ENCODE measurements around the gene RIMKLA. TPM values are rescaled to one million over a fixed set of nuclear protein-coding genes. Genes with fewer than 3 reads are reported as not detected.

Gene RIMKLA
- total RNA-seq, 4 donors from 2014 or later: 2.4 to 11.9 (median 8.8) TPM

- DNase-seq: peak; percentile 27
- no peak overlapping the region for H3K4me3 ChIP-seq
- peak overlapping the region in 3 of 4 donors; percentile 38 to 66 (median 46) for H3K27ac ChIP-seq
- in situ Hi-C loops (cut with MboI; ENCODE audit: low pct_ligation_motif_present in 1 of 4, low pct_unique_long_range_greater_than_20kb in 1 of 4, low sequenced_read_pairs in 3 of 4) (no loop called here), intact Hi-C loops (cut with DNase I; ENCODE audit: low total_unique reads) (no loop called here)
- TF ChIP-seq POLR2A (IDR thresholded peaks at IDR 0.05) (no peak), POLR2AphosphoS5 (IDR thresholded peaks at IDR 0.05) (no peak), EP300 (IDR thresholded peaks at IDR 0.05; ENCODE audit: low read depth) (no peak), CTCF (IDR thresholded peaks at IDR 0.05) (no peak)
- H3K36me3 ChIP-seq: no peaks in the 10 kb centered on the region
- WGBS, 2 donors (ENCODE audit: low coverage in 1 of 2): 40 to 62% methylated on average over 1 to 2 of the region's 2 CpGs
- H3K4me1 ChIP-seq: peaks cover 0 to 30% (median 4%) of the 10 kb centered on the region in 4 donors
- no peaks in the 10 kb centered on the region for H3K27me3 ChIP-seq
- H3K9me3 ChIP-seq: no peaks in the 10 kb centered on the region
Observed at GRCh38 chr1:42392967-42393848, 12.6 kb downstream of the RIMKLA start.

- intact Hi-C loops (cut with DNase I; ENCODE audit: low total_unique reads): no loop called here
- H3K27me3 ChIP-seq: no peaks in the 10 kb centered on the region
- no peak overlapping the region for H3K4me3 ChIP-seq
- DNase-seq: no peak
- no peaks in the 10 kb centered on the region for H3K9me3 ChIP-seq
- TF ChIP-seq EP300 (IDR thresholded peaks at IDR 0.05; ENCODE audit: low read depth): no peak
- TF ChIP-seq CTCF (IDR thresholded peaks at IDR 0.05): no peak
- TF ChIP-seq POLR2AphosphoS5 (IDR thresholded peaks at IDR 0.05): no peak
- TF ChIP-seq POLR2A (IDR thresholded peaks at IDR 0.05): no peak
- H3K36me3 ChIP-seq: no peaks in the 10 kb centered on the region
- in situ Hi-C loops (cut with MboI; ENCODE audit: low pct_ligation_motif_present in 1 of 4, low pct_unique_long_range_greater_than_20kb in 1 of 4, low sequenced_read_pairs in 3 of 4): no loop called here
- 79 to 88% methylated on average over 3 to 10 of the region's 10 CpGs for WGBS, 2 donors (ENCODE audit: low coverage in 1 of 2)
- H3K27ac ChIP-seq: no peak overlapping the region
- peaks cover 0 to 3% (median 0%) of the 10 kb centered on the region in 4 donors for H3K4me1 ChIP-seq
Observed at GRCh38 chr1:42399315-42400100, 18.9 kb downstream of the RIMKLA start.

GRCh38 chr1:42403880-42404400 is 23.3 kb downstream of the RIMKLA start:
- H3K4me3 ChIP-seq: no peak overlapping the region
- no peaks in the 10 kb centered on the region for H3K27me3 ChIP-seq
- no peaks in the 10 kb centered on the region for H3K4me1 ChIP-seq
- H3K36me3 ChIP-seq: no peaks in the 10 kb centered on the region
- no peak for DNase-seq
- H3K9me3 ChIP-seq: no peaks in the 10 kb centered on the region
- H3K27ac ChIP-seq: no peak overlapping the region
- intact Hi-C loops (cut with DNase I; ENCODE audit: low total_unique reads): no loop called here
- TF ChIP-seq CTCF (IDR thresholded peaks at IDR 0.05): peak in 1 of 5 experiments; percentile 20
- TF ChIP-seq POLR2AphosphoS5 (IDR thresholded peaks at IDR 0.05): no peak
- in situ Hi-C loops (cut with MboI; ENCODE audit: low pct_ligation_motif_present in 1 of 4, low pct_unique_long_range_greater_than_20kb in 1 of 4, low sequenced_read_pairs in 3 of 4): no loop called here
- WGBS, 2 donors (ENCODE audit: low coverage in 1 of 2): 100% methylated on average over 1 of the region's 1 CpG
